Measurements from ENCODE around the gene SFTPB.
A peak's percentile ranks its signal among the peaks of the same experiment; 100 is the strongest.
"Not testable (repeated sequence)": the region's sequence is repeated elsewhere in the genome, so short reads cannot be mapped to it uniquely, and the experiment has no call there.

The SFTPB gene

GRCh38 chr2:85668009-85668856, at the start of gene SFTPB:
TSS of gene SFTPB (minus strand) at chr2:85668199. CDS start at chr2:85668183, 16 bp downstream.
- DNase-seq, result peak; percentile 75

- DNase-seq, result no peak
Observed at GRCh38 chr2:85717308-85718008, 49.5 kb upstream of the SFTPB start.

- no peak for DNase-seq
Observed at GRCh38 chr2:85716346-85716914, 48.4 kb upstream of the SFTPB start.

- DNase-seq, result no peak
Observed at GRCh38 chr2:85714841-85715240, 46.8 kb upstream of the SFTPB start.

GRCh38 chr2:85714421-85714820, 46.4 kb upstream of the SFTPB start:
- not testable (repeated sequence) for DNase-seq

GRCh38 chr2:85713836-85714235, 45.8 kb upstream of the SFTPB start:
- DNase-seq, result peak; percentile 94

- no peak for DNase-seq
Observed at GRCh38 chr2:85712849-85713612, 45.0 kb upstream of the SFTPB start.

GRCh38 chr2:85712336-85712735, 44.3 kb upstream of the SFTPB start:
- DNase-seq, result no peak

GRCh38 chr2:85711578-85712060, 43.6 kb upstream of the SFTPB start:
- DNase-seq, result no peak

GRCh38 chr2:85710687-85711577, 42.9 kb upstream of the SFTPB start:
- peak; percentile 84 for DNase-seq

GRCh38 chr2:85709401-85709811, 41.4 kb upstream of the SFTPB start:
- no peak for DNase-seq

- DNase-seq, result no peak
Observed at GRCh38 chr2:85708641-85709040, 40.6 kb upstream of the SFTPB start.

- DNase-seq, result peak; percentile 79
Observed at GRCh38 chr2:85707304-85707703, 39.3 kb upstream of the SFTPB start.

GRCh38 chr2:85706599-85707296, 38.7 kb upstream of the SFTPB start:
- DNase-seq, result no peak

GRCh38 chr2:85706063-85706462, 38.1 kb upstream of the SFTPB start:
- no peak for DNase-seq

- no peak for DNase-seq
Observed at GRCh38 chr2:85705680-85706039, 37.7 kb upstream of the SFTPB start.

GRCh38 chr2:85704800-85705679, 37.0 kb upstream of the SFTPB start:
- no peak for DNase-seq

- no peak for DNase-seq
Observed at GRCh38 chr2:85704038-85704437, 36.0 kb upstream of the SFTPB start.

- DNase-seq, result no peak
Observed at GRCh38 chr2:85703329-85703728, 35.3 kb upstream of the SFTPB start.

- no peak for DNase-seq
Observed at GRCh38 chr2:85702800-85703199, 34.8 kb upstream of the SFTPB start.
